NK-92 (cell line): ENCODE data around the gene SMIM1.
A peak's percentile ranks its signal among the peaks of the same experiment; 100 is the strongest.

Experiments used
- DNase-seq: peaks from one replicate; lab custom pipeline; 2025; ENCODE audit not compliant: unreplicated experiment; lab: John Stamatoyannopoulos, UW

The SMIM1 gene

DNA sequence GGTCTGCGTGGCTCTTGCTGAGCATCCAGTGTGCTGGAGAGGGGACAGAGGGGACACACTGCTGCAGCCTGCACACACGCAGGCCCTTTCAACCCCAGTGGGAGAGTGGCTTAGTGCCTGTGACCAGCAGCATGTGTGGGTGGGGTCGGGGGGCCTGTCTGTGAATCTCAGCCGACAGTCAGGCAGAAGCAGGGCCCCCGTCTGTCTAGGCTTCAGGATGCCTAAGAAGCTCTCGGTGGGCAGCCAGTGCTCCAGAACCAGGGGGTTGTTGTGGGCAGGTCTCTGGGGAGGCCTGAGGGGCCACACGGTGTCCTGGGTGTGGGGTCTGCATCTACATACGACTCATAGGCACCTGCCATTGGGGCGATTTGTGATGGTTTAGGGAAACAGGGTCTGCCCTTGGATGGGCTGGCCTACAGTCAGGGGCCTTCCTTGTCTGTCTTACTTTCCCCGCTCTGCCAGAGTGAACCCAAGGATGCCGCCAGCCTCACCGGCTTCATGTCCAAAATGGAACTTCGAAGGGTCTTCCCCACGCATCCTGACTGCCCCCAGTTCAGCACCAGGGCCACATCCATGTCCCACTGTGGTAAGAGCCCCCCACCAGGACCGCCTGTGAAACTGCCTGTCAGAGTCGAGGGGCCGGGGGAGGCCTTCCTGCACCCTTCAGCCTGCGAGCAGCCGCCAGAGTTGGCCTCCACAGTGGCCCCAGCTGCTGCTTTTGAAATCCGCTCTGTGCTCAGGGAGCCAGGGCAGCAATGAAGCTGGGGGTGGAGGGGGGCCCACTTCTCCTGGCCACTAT lies 18.7 kb upstream of the SMIM1 start:
- no peak for DNase-seq

DNA sequence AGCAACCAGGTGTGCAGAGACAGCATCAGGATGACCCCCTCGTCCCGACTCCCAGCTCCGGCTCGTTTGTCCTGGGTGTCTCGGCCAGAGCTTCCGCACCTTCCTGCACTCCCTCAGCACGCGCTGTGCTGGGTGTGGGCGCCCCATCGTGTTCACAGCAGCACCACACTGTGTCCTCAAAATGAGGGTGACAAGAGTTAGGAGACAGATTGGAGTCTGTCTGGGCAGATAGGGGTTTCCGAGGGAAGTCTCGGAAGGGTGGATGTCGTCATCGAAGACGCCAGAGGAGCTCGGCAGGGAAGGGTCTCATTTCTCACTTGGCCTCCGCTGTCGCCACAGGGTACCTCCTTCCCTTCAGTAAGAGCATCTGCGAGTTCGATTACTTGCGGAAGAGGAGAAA lies 16.2 kb upstream of the SMIM1 start:
- DNase-seq = no peak

DNA sequence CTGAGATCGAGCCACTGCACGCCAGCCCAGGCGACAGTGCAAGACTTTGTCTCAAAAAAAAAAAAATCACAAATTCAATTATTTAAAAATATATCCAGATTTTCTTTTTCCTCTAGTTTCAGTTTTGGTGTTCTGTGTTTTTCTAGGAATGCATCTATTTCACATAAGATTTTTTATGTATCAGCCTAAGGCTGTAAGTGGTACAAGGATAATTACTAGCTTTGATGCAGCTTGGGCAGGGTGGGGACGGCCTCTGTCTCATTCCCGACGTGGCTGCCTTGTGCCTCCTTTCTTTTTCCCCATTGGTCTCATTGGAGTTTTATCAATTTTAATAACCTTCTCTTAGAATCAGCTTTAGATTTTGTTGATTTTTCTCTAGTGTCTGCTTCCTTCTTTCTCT lies 13.4 kb upstream of the SMIM1 start:
- DNase-seq = no peak

DNA sequence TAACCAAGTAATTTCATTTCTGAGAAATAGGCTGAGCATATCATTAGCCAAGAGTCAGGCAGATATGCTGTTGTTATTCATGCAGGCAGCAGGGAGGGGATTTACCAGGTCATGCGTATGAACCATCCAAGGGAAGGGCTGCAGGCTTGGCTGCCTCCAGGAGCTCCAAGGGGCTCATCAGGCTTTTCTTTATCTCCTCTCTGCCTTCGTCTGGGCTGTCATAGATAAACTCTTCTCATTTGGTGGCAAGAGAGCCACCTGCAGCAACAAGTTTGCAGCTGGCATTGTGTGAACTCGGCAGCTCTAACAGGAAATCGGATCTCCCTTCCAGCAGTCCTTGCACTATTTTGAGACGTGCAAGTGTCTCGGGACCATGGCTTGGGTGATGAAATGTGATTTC lies 12.8 kb upstream of the SMIM1 start:
- no peak for DNase-seq

DNA sequence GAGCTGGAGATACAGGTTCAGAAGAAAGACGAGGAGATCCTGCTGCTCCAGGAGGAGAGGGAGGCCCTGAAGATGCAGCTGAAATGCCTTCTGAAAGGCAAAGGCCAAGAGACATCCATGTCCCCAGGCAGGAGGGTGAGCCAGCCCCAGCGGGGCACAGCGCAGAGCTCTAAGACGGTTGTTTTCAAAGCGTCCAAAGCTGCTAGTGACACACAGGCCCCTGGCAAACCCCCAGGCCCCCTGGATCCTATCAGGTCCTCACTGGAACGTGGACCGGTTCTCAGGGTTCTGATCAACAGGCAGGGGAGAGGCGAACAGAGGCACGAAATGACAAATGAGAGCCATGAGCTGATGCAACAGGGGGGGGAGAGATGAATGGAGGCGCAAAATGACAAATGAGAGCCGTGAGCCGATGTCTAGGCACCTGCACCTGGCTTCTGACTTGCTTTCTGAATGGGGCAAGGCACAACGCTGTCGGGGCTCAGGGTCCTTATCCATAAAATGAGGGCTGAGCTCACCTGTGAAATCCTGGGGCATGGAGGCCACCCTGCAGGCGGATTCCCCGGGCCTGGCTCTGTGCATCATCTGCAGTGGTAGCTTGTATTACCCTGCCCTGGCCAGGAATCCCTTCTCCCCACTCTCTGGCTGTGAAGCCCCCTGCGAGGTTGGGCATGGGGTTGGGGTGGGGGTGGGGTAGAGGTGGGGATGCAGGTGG lies 11.1 kb upstream of the SMIM1 start:
- no peak for DNase-seq

DNA sequence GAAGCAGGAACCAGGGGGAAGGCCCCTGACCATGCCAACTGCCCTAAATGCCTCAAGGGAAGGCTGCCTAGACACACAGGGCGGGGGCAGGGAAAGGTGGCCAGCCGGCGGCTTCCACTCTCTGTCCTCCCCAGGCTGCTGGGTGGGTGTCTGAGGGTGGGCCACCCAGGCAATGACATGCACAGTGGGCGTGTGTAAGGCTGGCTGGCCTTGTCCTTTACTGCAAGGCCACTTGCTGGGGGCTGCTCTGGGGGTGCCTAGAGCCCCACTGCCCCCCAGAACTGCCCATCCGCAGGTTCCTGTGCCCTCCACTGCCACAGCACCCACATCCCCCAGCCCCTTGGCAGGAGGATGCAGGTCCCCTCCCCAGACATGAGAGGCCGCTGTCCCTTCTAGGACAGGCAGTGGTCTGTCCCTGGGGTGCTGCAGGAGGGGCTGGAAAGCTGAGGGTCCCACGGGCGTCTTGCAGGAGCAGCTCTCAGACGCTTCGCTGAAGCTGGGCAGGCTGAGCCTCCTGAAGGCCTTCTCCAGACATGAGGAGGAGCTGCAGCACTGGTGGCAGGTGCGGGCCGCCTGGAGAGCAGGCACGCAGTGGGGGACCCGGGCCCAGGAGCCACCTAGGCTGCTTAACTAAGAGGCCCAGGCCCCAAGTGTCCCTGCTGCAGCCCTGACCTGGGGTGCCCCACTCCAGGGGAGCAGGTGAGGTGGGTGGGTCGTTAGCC lies 10.2 kb upstream of the SMIM1 start:
- no peak for DNase-seq

DNA sequence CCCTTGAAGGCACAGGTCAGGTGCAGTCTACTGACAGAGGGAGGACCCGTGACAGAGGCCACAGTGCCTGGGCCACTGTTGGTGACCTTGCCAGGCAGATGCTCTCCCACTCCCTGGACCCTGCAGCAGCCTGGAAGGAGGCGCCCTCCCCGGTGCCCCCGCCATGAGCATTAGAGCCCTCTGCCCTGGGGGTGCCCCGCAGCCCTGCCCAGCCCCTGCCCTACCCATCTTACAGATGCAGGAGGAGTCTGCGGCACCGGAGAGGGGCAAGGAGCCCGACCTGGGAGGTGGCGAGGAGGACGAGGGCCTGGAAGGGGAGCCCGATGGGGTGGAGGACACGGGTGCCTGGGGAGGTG lies 9.7 kb upstream of the SMIM1 start:
- no peak for DNase-seq

DNA sequence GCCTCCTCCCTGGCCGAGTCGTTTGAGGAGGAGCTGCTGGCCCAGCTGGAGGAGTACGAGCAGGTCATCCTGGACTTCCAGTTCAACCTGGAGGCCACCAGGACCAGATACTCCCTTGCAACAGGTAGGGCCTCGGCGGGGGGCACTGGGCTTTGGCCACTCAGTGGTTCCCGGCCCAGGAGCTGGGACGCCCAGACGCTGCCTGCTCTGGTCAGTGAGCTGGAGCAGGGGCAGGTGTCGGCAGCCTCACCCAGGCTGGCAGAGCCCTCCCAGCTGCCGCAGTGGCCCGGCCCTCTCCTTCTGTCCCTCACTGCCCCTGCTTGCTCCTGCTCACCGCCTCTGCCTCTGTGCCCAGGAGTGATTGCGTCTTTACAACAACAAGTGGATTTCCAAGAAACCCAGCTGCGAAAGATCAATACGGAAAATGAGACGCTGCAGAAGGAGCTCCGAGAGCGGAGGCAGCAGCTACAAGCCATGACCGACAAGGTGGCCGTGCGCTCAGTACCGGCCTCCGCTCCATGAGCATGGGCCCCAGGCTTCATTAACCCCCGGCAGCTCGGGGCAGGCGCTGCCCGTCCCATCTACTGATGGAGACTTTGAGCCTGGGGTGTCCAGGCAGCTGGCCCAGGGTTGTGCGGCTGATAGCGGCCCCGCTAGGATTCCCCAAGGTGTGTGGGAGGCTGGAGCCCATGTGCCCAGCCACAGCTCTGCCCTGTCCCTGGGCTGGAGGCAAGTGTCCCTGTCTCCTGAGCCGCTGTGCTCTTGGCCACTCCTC lies 9.0 kb upstream of the SMIM1 start:
- no peak for DNase-seq

DNA sequence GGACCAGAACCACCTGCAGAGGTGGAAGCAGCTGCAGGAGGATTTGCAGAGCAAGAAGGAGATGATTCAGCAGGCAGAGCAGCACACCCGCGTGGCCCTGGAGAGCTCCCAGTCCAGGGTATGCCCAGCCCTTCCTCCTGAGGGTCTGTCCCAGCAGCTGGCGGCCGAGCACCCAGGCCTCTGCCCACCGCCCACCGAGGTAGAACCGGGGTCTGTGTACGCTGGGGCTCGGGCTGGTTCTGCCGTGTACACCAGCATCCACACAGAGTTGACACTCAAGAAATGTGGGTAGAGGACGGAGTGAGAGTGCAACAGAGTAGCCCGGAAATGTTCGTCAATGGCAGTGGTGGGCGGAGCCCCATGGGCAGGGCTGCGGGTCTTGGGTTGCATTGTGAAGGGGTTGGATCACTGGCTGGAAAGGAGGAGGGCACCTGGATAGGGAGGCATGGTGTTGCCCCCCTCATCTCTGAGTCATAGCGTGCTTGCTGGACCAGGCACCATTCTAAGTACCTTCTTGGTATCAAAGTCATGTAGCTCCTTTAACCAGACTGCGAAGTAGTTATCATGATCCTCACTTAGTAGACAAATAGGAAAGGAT lies 5.1 kb upstream of the SMIM1 start:
- no peak for DNase-seq

DNA sequence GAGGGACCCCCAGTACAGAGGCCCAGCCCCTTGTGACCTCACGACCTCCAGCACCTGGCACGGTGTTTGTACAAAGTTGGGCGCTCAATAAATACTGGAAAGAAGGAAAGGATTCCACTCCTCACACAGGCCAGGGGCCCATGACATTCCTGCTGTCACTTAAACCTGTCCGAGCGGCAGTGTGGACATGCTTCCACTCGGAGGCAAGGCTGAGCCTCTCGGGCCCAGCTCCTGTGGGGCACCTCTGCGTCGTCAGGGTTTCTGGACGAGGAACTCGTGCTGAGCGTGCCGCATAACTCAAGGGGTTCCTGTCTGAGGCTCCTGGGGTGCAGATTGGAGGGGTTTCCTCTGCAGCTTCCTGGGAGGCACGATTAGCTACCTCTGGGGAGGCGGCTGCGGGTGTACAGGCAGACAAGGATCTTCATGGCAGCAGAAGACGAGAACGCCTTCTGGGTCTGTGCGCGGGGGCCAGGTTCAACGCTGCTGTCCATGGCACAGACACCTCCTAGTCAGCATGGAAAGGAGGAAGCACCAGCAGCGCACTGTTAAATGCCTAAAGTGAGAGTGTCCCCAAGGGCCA lies 3.6 kb upstream of the SMIM1 start:
- no peak for DNase-seq

DNA sequence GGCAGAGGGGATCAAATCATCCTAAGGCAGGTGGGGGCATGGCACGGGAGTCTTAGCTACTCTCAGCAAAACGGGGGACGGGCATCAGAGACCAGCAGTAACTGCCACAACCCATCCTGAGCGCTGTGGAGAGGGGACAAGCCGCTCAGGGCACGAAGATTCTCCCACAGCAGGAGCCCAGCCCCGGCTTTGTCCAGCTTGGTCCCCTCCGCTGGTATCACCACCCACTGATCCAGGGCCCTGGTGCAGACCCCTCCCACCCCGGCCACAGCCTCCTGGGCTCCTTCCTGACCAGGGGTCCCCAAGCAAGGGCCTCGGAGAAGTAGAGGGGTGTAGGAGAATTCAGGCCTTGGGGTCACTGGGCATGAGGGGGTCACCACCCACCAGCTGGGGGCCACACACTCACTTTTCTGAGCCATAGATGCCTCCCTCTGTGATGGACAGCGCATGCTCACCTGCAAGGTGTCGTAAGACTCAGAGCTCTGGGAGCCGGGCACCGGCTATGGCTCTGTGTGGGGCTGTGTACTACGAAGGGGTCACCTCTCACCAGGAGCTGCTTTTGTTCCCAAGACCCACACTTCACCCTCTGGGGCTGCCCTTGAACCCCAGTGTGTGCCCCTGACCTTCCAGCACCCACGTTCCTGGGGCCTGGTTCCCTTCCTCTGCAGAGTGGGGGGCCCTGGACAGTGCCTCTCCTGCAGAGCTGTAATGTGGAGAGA lies 2.3 kb upstream of the SMIM1 start:
- no peak for DNase-seq

DNA sequence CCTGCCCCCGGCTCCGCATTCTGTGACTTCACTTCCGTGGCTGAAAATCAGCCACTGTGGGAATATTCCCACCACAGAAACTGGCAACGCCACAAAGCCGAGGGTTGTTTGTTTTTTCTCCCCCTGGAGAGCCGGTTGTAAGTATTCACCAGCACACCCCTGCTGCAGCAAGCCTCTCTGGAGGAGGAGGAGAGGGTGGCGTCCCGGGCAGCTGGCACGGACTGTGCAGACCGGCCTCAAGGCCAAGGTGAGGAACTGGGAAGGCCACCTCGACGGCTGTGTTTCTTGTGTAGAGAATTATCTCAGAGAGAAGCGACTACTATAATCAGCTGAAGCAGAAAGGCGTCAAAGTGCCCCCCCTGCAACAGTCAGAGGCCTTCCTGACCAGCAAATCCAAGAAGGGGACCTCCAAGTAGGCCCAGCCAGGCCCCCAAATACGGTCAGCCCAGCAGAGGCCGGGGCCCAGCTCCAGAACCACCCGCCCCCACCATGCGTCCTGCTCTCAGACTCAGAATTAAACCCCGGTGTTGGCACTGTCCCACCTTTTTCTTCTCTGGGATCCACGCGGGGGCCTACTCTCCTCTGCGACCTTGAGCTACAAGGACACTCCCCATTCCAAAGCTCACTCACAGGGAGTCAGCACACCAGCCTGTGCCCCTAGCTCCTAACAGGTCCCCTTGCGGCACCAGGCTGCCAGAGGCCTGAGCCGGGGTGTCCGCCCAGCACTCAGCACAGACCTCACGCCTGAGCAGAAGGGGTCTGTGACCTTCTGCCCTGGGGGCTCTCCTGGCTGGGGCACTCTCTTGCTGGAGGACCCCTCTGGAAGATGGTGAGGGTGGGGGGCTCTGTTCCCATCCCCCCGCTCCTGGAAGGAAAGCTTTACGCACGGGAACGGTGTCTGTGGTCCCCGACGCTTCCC lies 1.2 kb upstream of the SMIM1 start:
- DNase-seq = no peak

DNA sequence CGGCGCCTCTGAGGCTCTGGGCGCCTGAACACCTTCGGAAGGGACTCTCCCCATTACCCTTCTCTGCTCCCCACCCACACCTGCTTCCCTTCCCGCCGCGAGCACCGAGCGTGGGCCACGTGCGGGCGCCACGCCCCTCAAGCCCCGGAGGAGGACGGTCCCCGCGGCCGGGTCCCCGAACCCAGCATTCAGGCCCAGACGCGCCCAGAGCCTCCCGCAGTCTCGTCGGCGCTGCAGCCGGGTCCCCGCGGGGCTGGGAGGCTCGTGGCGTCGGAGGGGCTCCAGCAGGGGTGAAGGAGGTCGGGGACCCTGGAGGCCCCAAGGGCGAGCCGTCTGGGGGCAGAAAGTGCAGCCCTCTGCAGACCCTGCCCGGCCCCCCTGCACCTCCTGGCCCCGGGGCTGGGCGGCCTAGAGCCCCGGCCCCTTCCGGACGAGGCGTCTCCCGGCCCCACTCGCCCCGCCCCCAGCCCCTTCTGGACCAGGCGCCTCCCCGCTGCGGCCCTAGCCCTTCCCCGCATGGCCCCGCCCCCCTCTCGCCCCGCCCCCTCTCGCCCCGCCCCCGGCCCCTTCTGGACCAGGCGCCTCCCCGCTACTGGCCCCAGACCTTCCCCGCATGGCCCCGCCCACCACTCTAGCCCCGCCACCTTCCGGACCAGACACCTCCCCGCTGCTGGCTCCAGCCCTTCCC lies 378 bp upstream of the SMIM1 start:
- peak; percentile 61 for DNase-seq

DNA sequence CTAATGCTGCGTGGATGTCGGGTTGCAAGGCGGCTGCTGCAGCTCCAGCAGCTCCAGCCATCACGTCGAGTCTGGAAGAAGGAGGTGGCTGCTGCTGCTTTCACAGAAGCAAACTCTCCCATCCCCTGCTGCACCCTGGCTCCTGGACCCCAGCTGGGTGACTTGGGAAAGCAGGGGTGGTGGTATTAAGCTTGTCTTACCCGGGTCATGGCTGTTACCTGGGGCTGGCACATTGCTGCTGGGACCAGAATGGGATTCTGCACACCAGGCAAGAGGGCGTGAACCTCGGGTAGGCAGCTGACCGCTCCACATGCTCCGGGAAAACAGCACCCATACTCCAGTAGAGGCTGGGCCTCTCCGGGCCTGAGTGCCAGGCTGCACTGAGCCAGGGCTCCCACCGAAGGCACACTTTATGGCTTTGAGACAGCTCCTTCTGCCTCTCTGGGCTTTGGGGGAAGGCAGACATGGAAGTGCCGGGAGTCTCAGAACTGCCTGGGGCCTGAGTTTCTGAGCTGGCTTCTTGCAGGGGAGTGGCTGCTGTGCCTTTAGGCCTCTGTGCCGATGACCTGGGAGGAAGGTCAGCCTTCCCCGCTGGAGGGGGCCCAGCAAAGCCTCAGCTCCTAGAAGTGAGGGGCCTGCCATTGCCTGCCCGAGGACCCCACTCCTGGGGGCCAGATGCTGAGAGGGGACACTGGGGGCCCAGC lies 1.2 kb downstream of the SMIM1 start:
- DNase-seq = no peak

DNA sequence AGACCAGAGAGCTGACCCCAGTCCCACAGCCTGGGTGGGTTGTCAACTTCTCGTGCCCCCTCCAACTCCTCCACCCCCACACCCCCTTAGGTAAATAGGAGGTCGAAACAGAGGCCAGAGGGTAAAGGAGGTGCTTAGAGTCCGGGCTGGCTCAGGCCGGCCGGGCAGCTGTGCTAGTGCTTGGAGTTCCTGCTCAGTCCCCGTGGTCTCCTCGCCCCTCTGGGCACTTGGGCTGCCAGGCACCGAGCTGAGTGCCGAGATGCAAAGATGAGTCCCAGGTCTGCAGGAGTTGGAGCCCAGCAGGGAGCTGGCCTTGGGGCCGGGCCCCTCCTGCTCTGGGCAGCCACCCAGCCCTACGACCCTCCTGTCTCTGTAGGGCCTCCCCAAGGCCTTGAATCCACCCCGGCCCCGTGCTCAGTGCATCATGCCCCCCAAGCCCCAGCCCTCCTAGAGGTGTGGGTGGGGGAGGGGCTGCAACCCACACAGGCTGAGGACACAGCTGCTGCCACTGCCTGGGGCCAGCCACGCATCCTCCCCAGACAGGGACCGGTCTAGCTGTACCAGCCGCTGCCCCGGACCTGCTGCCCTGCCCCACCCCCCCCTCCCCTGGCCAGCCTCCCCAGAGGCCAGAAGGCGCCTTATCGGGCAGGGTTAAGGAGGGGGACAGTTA lies 1.9 kb downstream of the SMIM1 start:
- DNase-seq = no peak

DNA sequence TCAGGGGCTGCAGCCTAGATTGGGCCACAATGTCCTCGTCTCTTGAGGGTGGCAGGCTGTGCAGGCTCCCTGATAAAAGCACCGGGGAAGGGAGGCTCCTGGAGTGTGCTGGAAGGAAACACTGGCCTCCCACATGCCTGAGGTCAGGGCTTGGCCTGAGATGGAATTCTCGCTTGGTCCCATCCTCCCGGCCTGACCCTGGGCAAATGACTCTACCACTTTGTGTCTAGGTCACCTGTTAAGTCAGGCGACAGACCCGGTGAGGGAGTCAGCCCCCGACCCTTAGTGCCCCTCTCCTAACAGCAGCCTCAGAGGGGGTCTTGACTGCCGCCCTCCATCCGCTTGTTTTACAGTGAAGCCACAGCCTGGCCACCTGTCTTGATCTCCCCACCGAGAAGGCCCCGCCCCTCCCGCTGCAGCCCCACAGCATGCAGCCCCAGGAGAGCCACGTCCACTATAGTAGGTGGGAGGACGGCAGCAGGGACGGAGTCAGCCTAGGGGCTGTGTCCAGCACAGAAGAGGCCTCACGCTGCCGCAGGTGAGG lies 2.5 kb downstream of the SMIM1 start:
- no peak for DNase-seq
